ENCODE data around the gene PRICKLE2.
A peak's percentile ranks its signal among the peaks of the same experiment; 100 is the strongest.

The PRICKLE2 gene

GRCh38 chr3:64067506-64068346 lies 157.5 kb downstream of the PRICKLE2 start:
- DNase-seq = peak in 1 of 2 experiments; percentile 45

DNA sequence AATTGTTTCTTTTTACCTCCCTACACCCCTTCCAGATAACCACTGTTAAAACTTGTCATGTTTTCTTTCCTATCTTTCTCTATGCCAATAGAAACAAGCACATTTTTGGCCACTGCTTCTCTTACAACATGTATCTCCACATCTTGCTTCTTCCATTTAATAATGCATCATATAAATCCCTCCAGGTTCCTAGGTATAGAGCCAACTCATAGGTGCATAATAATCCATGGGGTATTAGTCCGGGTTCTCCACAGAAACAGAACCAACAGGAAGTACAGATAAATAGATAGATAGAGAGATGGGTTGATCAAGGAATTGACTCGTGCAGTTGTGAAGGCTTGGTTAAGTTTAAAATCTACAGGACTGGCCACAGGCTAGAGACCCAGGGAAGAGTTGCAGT lies 160.5 kb downstream of the PRICKLE2 start:
- no peak for DNase-seq

DNA sequence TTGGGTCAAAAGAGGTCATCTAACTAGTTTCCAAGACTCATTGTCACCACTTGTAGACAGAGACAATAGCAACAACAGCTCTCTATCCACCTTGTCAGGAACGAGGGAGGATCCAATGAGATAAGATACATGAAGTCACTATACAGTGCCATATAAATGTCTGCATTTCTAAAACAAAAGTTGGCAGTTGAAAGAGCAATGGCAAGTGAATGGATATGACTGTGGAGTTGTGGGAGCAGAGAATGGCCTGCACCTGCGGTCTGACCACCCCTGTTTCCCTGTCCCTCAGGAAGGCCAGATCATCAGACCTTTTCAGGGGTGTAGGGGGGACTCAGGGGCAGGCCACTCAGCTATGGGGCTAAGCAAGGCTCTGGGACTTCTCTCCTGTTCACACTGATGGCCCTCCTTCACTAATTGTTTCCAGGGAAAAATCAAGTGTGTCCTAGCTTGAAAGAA lies 161.3 kb downstream of the PRICKLE2 start:
- DNase-seq = no peak

GRCh38 chr3:64063207-64063982 lies 161.9 kb downstream of the PRICKLE2 start:
- no peak for DNase-seq

GRCh38 chr3:64061628-64062027 lies 163.6 kb downstream of the PRICKLE2 start:
- DNase-seq = no peak

- no peak for DNase-seq
Measured at GRCh38 chr3:64059484-64060175, 165.6 kb downstream of the PRICKLE2 start.

DNA sequence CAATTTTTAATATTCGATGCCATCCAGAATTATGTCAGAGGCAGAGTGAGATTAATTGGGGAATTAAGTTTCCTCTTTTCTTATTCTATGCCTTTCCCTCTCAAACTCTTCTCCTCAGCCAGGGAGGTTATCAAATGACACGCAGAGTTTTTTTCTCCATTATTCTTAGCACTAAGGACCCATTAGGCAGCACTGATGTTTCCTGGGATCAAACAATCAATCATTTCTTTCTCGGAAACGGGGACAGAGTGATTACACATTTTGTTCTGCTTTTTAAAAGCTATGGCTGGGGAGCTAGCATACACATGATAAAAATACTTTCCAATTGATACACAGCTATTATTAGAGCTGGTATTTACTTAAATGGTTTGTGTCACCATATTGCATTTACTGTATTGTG lies 166.7 kb downstream of the PRICKLE2 start:
- DNase-seq = no peak

DNA sequence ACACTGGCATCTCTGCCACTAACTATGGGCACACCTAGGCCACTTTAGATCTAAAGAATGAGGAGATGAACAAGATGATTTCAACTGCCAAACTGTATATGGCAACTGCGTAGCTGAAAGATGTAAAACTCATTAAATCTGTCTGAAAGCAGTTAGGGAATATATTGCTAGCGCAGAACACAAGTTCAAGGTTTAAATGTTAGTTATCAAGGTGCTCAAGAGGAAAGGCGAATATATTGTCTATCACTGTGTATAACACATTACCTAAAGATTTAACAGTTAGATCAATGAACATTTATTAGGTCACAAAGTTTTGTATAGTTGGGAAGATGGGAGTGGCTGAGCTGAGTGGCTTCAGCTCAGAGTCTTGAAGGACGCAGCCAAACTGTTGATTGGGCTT lies 168.0 kb downstream of the PRICKLE2 start:
- DNase-seq = no peak

DNA sequence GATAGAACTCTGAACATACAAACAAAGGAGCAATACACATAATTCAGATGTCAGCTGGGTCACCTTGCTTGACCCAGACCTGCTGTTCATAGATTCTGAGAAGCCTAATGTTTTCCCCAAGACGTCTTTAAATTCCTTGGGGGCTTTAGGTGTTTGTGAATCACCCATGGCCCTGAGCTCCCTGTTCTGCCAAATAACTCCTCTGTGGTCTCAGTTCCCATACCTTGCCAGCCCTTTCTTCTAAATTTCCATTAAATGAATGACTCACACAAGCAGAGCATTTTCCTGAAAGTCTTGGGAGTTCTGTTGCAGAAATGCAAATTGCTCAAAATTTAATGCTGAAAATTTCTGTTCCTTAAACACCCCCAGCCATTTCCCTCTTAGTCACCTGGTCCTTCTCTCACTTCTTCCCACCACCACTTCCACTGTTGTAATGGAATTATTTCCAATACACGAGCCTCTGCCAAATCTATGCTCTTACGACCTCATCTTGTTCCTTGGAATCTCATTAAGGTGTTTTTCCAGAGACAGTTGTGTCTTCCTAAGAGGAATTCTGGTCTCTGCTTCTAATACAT lies 168.6 kb downstream of the PRICKLE2 start:
- DNase-seq = no peak

GRCh38 chr3:64055076-64055475 lies 170.2 kb downstream of the PRICKLE2 start:
- no peak for DNase-seq

DNA sequence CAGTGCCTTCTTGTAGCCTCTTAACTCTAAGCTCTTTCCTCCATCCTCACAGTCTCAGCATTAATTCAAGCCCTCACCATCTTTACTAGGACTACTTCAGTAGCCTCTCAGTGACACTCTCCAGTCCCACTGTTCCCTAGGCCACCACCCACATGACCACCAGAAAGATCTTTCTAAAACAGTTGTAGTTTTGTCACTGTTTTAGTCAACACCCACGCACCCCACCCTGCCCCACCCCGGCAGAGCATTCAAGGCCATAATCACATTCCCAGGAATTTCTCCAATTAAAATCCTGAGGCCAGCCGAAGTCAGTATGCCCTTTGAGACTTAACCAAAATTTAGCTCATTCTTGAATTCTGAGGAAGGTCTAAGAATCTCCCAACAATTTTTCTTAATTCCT lies 170.8 kb downstream of the PRICKLE2 start:
- no peak for DNase-seq

DNA sequence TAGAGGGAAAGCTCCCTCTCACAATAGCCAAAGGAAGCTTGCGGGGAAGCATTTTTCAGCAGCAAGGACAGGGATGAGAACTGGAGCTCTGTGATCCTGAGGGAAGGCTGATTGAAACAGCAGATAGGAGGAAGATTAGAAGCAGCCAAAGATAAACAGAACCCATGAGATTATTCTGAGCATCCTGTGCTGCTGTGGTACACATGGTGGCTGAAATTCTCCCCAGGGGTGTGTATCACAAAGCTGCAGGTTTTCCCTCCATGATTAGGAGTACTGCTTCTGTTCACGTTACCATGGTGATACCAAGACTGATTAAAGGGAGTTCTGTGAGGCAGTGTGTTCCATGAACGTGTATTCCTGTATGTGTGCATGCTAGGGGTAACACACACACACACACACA lies 171.7 kb downstream of the PRICKLE2 start:
- no peak for DNase-seq

DNA sequence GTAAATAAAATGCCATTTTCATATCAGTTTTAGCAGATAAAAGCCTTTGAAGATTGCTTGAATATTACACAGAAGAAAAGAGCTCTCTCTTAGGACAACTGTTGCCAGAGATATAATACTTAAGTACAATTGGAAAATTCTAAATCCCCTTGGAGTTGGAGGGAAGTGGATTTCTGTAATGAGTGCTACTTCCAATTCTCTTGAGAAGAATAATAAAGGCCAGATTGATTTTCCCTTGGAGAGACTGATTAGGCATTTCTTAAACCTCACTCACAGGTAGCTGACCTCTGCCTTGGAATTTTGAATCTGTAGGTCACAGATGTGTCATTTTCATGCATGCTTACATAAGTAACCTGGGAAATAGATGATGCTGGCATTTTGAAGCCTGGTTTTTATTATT lies 172.1 kb downstream of the PRICKLE2 start:
- DNase-seq = no peak

- DNase-seq = no peak
Measured at GRCh38 chr3:64049832-64050231, 175.4 kb downstream of the PRICKLE2 start.

DNA sequence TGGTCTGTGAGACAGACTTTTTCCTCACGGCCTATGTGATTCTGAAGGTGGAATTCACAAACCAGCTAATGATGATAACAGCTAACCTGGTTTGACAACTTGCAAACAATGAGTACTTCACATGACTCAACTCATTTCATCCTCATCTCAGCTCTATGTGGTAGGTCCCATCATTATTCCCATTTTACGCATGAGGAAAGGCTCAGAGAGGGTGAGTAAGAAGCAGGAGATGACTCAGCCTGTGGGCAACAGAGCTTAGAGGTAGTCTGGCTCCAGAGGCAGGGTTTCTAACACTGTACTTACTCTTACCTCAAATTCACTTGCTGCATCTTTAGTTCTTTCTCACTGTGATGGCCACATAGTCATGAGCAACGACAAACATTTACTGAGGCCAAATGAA lies 176.1 kb downstream of the PRICKLE2 start:
- no peak for DNase-seq

GRCh38 chr3:64048631-64049061 lies 176.6 kb downstream of the PRICKLE2 start:
- DNase-seq = no peak

- DNase-seq = no peak
Measured at GRCh38 chr3:64047787-64048186, 177.5 kb downstream of the PRICKLE2 start.

- no peak for DNase-seq
Measured at GRCh38 chr3:64046996-64047594, 178.2 kb downstream of the PRICKLE2 start.

DNA sequence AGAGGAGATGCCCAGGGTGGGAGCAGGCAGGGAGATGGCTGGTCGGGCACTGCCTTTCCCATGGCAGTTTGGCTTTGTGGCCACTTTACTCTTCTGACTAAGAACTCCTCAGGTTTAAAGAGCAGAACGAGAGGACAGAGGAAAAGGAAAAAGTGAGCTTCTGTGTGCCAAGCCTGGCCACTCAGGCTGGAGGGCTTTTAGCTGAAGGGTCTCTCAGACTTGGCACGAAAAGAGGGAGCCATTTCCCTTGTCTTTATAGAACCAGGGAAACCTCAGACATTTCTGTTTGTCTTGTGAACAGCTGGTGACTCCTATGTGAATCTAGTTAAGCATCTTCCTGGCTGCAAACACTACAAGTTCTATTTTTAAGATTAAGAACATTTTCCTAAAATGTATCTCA lies 178.7 kb downstream of the PRICKLE2 start:
- DNase-seq = no peak

- no peak for DNase-seq
Measured at GRCh38 chr3:64042952-64043351, 182.3 kb downstream of the PRICKLE2 start.
